ENCODE measurements around the gene CTNNA3. TPM values are rescaled to one million over a fixed set of nuclear protein-coding genes. Genes with fewer than 3 reads are reported as not detected.

CTNNA3 gene
- total RNA-seq, 1 experiment from 2014 or later: 0.20 TPM

- no peaks in the 10 kb centered on the region for H3K4me1 Mint-ChIP-seq (ENCODE audit: low read depth, unreplicated experiment)
- H3K27me3 Mint-ChIP-seq (ENCODE audit: insufficient read depth, unreplicated experiment): no peaks in the 10 kb centered on the region
- Histone ChIP-seq H3K4me1 (no peaks in the 10 kb centered on the region), H3K36me3 (ENCODE audit: control insufficient read depth, insufficient read depth, low read length) (no peaks in the 10 kb centered on the region), H3K4me3 (ENCODE audit: low read depth, low read length) (no peak overlapping the region), H3K27me3 (replicated peaks; ENCODE audit: control insufficient read depth, insufficient read depth, low read length) (no peaks in the 10 kb centered on the region), H3K9me3 (no peaks in the 10 kb centered on the region)
- H3K9me3 Mint-ChIP-seq (ENCODE audit: unreplicated experiment): no peaks in the 10 kb centered on the region
- no peak overlapping the region for H3K27ac Mint-ChIP-seq (ENCODE audit: unreplicated experiment)
- no TSS peak for BruUV-seq (replicated peaks)
- H3K36me3 Mint-ChIP-seq (ENCODE audit: insufficient read depth, unreplicated experiment): no peaks in the 10 kb centered on the region
- ChIA-PET CTCF (no interaction called here), POLR2A (no interaction called here)
- intact Hi-C loops (cut with micrococcal nuclease; ENCODE audit: unreplicated experiment): no loop called here
- no peak for TF ChIP-seq CTCF (IDR thresholded peaks at IDR 0.05; ENCODE audit: insufficient read depth in 1 of 2, low read depth in 1 of 2, low read length in 1 of 2, severe bottlenecking in 1 of 2, unreplicated experiment in 1 of 2)
- no peak for DNase-seq
- no peak overlapping the region for H3K4me3 Mint-ChIP-seq (ENCODE audit: unreplicated experiment)
Measured at GRCh38 chr10:66862687-66863258, 833.2 kb downstream of the CTNNA3 start.

DNA sequence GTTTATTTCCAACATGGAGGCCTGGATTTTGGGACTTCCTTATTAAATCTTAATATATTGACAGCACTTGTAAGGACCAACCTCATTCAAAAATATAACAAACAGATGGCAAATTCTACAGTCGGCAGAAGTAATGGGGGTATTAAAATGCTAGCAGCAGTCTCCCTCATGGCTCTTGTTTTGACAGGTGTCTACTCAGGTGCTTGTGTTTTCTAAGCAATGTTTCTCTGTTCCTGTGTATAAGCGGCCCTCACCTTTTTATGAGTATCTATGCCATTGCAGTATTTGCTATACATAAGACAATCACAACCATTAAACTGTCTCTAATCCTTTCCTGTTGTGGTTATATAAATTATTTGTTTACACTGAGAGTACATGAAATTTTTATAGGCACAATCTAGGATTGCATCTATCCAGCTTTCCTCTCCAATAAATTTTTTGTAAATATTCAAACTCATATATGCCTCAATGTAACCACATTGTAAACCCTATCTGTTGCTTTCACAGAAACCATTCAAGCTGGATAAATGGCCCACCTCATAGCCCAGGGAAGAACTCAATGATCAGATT is 835.5 kb downstream of the CTNNA3 start:
- Histone ChIP-seq H3K27me3 (replicated peaks; ENCODE audit: control insufficient read depth, insufficient read depth, low read length) (no peaks in the 10 kb centered on the region; the same call in 1 of the 2 replicates), H3K4me1 (no peaks in the 10 kb centered on the region), H3K9me3 (no peaks in the 10 kb centered on the region), H3K4me3 (ENCODE audit: low read depth, low read length) (no peak overlapping the region), H3K36me3 (ENCODE audit: control insufficient read depth, insufficient read depth, low read length) (no peaks in the 10 kb centered on the region)
- POLR2A ChIA-PET: no interaction called here
- TF ChIP-seq CTCF (IDR thresholded peaks at IDR 0.05; ENCODE audit: insufficient read depth in 1 of 2, low read depth in 1 of 2, low read length in 1 of 2, severe bottlenecking in 1 of 2, unreplicated experiment in 1 of 2): no peak
- CTCF ChIA-PET: no interaction called here
- H3K9me3 Mint-ChIP-seq (ENCODE audit: unreplicated experiment): no peaks in the 10 kb centered on the region
- no peaks in the 10 kb centered on the region for H3K27me3 Mint-ChIP-seq (ENCODE audit: insufficient read depth, unreplicated experiment)
- no peaks in the 10 kb centered on the region for H3K36me3 Mint-ChIP-seq (ENCODE audit: insufficient read depth, unreplicated experiment)
- no TSS peak for BruUV-seq (replicated peaks)
- DNase-seq: no peak
- intact Hi-C loops (cut with micrococcal nuclease; ENCODE audit: unreplicated experiment): no loop called here
- no peak overlapping the region for H3K27ac Mint-ChIP-seq (ENCODE audit: unreplicated experiment)
- no peaks in the 10 kb centered on the region for H3K4me1 Mint-ChIP-seq (ENCODE audit: low read depth, unreplicated experiment)
- no peak overlapping the region for H3K4me3 Mint-ChIP-seq (ENCODE audit: unreplicated experiment)

DNA sequence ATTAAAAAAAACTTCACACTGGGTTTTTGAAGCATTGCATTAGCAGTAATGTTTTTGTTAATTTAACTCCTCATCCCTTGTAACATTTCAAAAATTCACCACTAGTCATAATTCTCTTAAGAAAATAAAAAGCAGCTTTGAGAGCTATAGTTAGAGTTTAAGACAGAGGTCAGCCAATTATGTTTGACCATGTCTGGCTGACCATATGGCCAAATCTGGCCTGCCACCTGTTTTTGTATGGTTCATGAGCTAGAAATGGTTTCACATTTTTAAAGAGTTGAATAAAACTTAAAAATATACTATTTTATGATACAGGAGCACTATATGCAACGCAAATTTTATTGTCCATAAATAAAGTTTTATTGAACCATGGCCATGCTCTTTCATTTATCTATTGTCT is 843.2 kb downstream of the CTNNA3 start:
- Histone ChIP-seq H3K4me3 (ENCODE audit: low read depth, low read length) (no peak overlapping the region), H3K4me1 (no peaks in the 10 kb centered on the region), H3K27me3 (replicated peaks; ENCODE audit: control insufficient read depth, insufficient read depth, low read length) (no peaks in the 10 kb centered on the region; the same call in 1 of the 2 replicates), H3K36me3 (ENCODE audit: control insufficient read depth, insufficient read depth, low read length) (no peaks in the 10 kb centered on the region), H3K9me3 (no peaks in the 10 kb centered on the region; the same call in 1 of the 2 replicates)
- DNase-seq: no peak
- no peaks in the 10 kb centered on the region for H3K36me3 Mint-ChIP-seq (ENCODE audit: insufficient read depth, unreplicated experiment)
- no peak for TF ChIP-seq CTCF (IDR thresholded peaks at IDR 0.05; ENCODE audit: insufficient read depth in 1 of 2, low read depth in 1 of 2, low read length in 1 of 2, severe bottlenecking in 1 of 2, unreplicated experiment in 1 of 2)
- intact Hi-C loops (cut with micrococcal nuclease; ENCODE audit: unreplicated experiment): no loop called here
- H3K27me3 Mint-ChIP-seq (ENCODE audit: insufficient read depth, unreplicated experiment): peaks cover 3% of the 10 kb centered on the region
- BruUV-seq (replicated peaks): no TSS peak
- H3K4me1 Mint-ChIP-seq (ENCODE audit: low read depth, unreplicated experiment): no peaks in the 10 kb centered on the region
- H3K27ac Mint-ChIP-seq (ENCODE audit: unreplicated experiment): no peak overlapping the region
- POLR2A ChIA-PET: no interaction called here
- no peaks in the 10 kb centered on the region for H3K9me3 Mint-ChIP-seq (ENCODE audit: unreplicated experiment)
- no peak overlapping the region for H3K4me3 Mint-ChIP-seq (ENCODE audit: unreplicated experiment)
- CTCF ChIA-PET: interaction anchor here (0.6 kb wide), 1 partner anchor 1304 kb away, joined by 3 read pairs; no protein-coding TSS in a partner anchor

All from Caco-2 (cell line).